ENCODE data around the gene SGK2. TPM values are rescaled to one million over a fixed set of nuclear protein-coding genes. Genes with fewer than 3 reads are reported as not detected.

SGK2 gene
- 1 to 10 TPM; 1.6 to 5.3 TPM for total RNA-seq
- polyA plus RNA-seq (2013, experiment 1 of 2), result 1.9 TPM
- 2.3 TPM for polyA plus RNA-seq (2013, experiment 2 of 2)
- long read RNA-seq, experiment 1, partial matches to known transcripts, result 0 of 2 reads
- long read RNA-seq, experiment 1, other reads (novel, unspliced or antisense), result 2 of 2 reads
- long read RNA-seq, experiment 2, partial matches to known transcripts, result 0 of 3 reads
- long read RNA-seq, experiment 2, other reads (novel, unspliced or antisense), result 3 of 3 reads
- long read RNA-seq, experiment 3, result 0 reads
- long read RNA-seq, experiment 4, partial matches to known transcripts, result 0 of 1 reads
- long read RNA-seq, experiment 4, other reads (novel, unspliced or antisense), result 0 of 1 reads

- Mint-ChIP-seq H3K36me3 (ENCODE audit: low read depth) (no peaks in the 10 kb centered on the region), H3K27ac (peak within 1 kb of the TSS; percentile 53), H3K27me3 (ENCODE audit: insufficient read depth) (no peaks in the 10 kb centered on the region), H3K9me3 (no peaks in the 10 kb centered on the region), H3K4me1 (peaks cover 9% of the 10 kb centered on the region), H3K4me3 (no peak within 1 kb of the TSS)
- H3K4me3 ChIP-seq (ENCODE audit: low read length), result no peak within 1 kb of the TSS
- H3K36me3 ChIP-seq (ENCODE audit: control insufficient read depth, insufficient read depth, low read length), result no peaks in the 10 kb centered on the region
- H3K27me3 ChIP-seq (ENCODE audit: control insufficient read depth, insufficient read depth, low read length, poor library complexity, severe bottlenecking), result no peaks in the 10 kb centered on the region
- no peak within 1 kb of the TSS for H3K9ac ChIP-seq (ENCODE audit: extremely low read depth, low read length, poor library complexity, severe bottlenecking)
- no peak within 1 kb of the TSS for H3K27ac ChIP-seq (ENCODE audit: low read depth, low read length)
- DNase-seq, result no peak
- no peak for TF ChIP-seq CTCF (conservative IDR thresholded peaks at IDR 0.05)
- H3K9me3 ChIP-seq (ENCODE audit: control insufficient read depth, low read length), result no peaks in the 10 kb centered on the region
- H3K4me1 ChIP-seq (ENCODE audit: control insufficient read depth, insufficient read depth, low read length), result peaks cover 2% of the 10 kb centered on the region
- 89 to 93% methylated on average over 10 to 12 of the region's 12 CpGs for WGBS, 2 experiments (ENCODE audit: insufficient coverage in 1 of 2, insufficient read length in 1 of 2)
These were observed at the start of gene SGK2 for GRCh38 chr20:43558412-43559146. SGK2 (plus strand) TSS chr20:43559027; CDS start chr20:43566496, 7,469 bp downstream.

- H3K9me3 ChIP-seq (ENCODE audit: control insufficient read depth, low read length), result no peaks in the 10 kb centered on the region
- H3K27ac ChIP-seq (ENCODE audit: low read depth, low read length), result no peak overlapping the region
- TF ChIP-seq CTCF (conservative IDR thresholded peaks at IDR 0.05), result no peak
- H3K4me3 ChIP-seq (ENCODE audit: low read length), result no peak overlapping the region
- no peak overlapping the region for H3K9ac ChIP-seq (ENCODE audit: extremely low read depth, low read length, poor library complexity, severe bottlenecking)
- peaks cover 2% of the 10 kb centered on the region for H3K4me1 Mint-ChIP-seq
- 79 to 83% methylated on average over 1 of the region's 1 CpG for WGBS, 2 experiments (ENCODE audit: insufficient coverage in 1 of 2, insufficient read length in 1 of 2)
- no peaks in the 10 kb centered on the region for H3K9me3 Mint-ChIP-seq
- H3K4me3 Mint-ChIP-seq, result no peak overlapping the region
- H3K27me3 ChIP-seq (ENCODE audit: control insufficient read depth, insufficient read depth, low read length, poor library complexity, severe bottlenecking), result peaks cover 5% of the 10 kb centered on the region
- no peaks in the 10 kb centered on the region for H3K4me1 ChIP-seq (ENCODE audit: control insufficient read depth, insufficient read depth, low read length)
- peaks cover 10% of the 10 kb centered on the region for H3K36me3 Mint-ChIP-seq (ENCODE audit: low read depth)
- no peak overlapping the region for H3K27ac Mint-ChIP-seq
- no peak for DNase-seq
- peaks cover 5% of the 10 kb centered on the region for H3K27me3 Mint-ChIP-seq (ENCODE audit: insufficient read depth)
- peaks cover 4% of the 10 kb centered on the region for H3K36me3 ChIP-seq (ENCODE audit: control insufficient read depth, insufficient read depth, low read length)
These were observed 46.9 kb upstream of the SGK2 start for GRCh38 chr20:43511879-43512278.

- Histone ChIP-seq H3K27ac (ENCODE audit: low read depth, low read length) (no peak overlapping the region), H3K36me3 (ENCODE audit: control insufficient read depth, insufficient read depth, low read length) (peaks cover 13% of the 10 kb centered on the region), H3K4me3 (ENCODE audit: low read length) (peak overlapping the region; percentile 74), H3K9ac (ENCODE audit: extremely low read depth, low read length, poor library complexity, severe bottlenecking) (no peak overlapping the region), H3K4me1 (ENCODE audit: control insufficient read depth, insufficient read depth, low read length) (no peaks in the 10 kb centered on the region), H3K27me3 (ENCODE audit: control insufficient read depth, insufficient read depth, low read length, poor library complexity, severe bottlenecking) (no peaks in the 10 kb centered on the region), H3K9me3 (ENCODE audit: control insufficient read depth, low read length) (no peaks in the 10 kb centered on the region)
- Mint-ChIP-seq H3K36me3 (ENCODE audit: low read depth) (peaks cover 20% of the 10 kb centered on the region), H3K9me3 (no peaks in the 10 kb centered on the region), H3K27ac (peak overlapping the region; percentile 58), H3K4me1 (peaks cover 2% of the 10 kb centered on the region), H3K4me3 (peak overlapping the region; percentile 84), H3K27me3 (ENCODE audit: insufficient read depth) (no peaks in the 10 kb centered on the region)
- 57 to 66% methylated on average over 6 to 10 of the region's 10 CpGs for WGBS, 2 experiments (ENCODE audit: insufficient coverage in 1 of 2, insufficient read length in 1 of 2)
- DNase-seq, result no peak
- TF ChIP-seq CTCF (conservative IDR thresholded peaks at IDR 0.05), result no peak
These were observed 45.4 kb upstream of the SGK2 start for GRCh38 chr20:43513372-43513930.

Measured in endodermal cell (in vitro differentiated cells).